DMS153 (cell line): ENCODE measurements around the gene ACTR6.
"Not testable (repeated sequence)": the region's sequence is repeated elsewhere in the genome, so short reads cannot be mapped to it uniquely, and the experiment has no call there.

Experiments
- DNase-seq: peaks from one replicate; lab custom pipeline; 2025; lab: John Stamatoyannopoulos, UW

ACTR6 gene

GRCh38 chr12:100200463-100201181 is at the start of gene ACTR6:
ACTR6 (plus strand) TSS chr12:100200815; CDS start chr12:100200852, 37 bp downstream.
- peak; percentile 94 for DNase-seq

GRCh38 chr12:100151769-100152168 is 48.8 kb upstream of the ACTR6 start:
- no peak for DNase-seq

- DNase-seq = no peak
Observed at GRCh38 chr12:100153131-100153530, 47.5 kb upstream of the ACTR6 start.

- no peak for DNase-seq
Observed at GRCh38 chr12:100154474-100155247, 46.0 kb upstream of the ACTR6 start.

- no peak for DNase-seq
Observed at GRCh38 chr12:100156731-100157426, 43.7 kb upstream of the ACTR6 start.

GRCh38 chr12:100157427-100157821 is 43.2 kb upstream of the ACTR6 start:
- DNase-seq = no peak

- DNase-seq = no peak
Observed at GRCh38 chr12:100158535-100158934, 42.1 kb upstream of the ACTR6 start.

- no peak for DNase-seq
Observed at GRCh38 chr12:100159391-100160104, 41.1 kb upstream of the ACTR6 start.

GRCh38 chr12:100163416-100164152 is 37.0 kb upstream of the ACTR6 start:
- peak; percentile 86 for DNase-seq

GRCh38 chr12:100164153-100164704 is 36.4 kb upstream of the ACTR6 start:
- DNase-seq = no peak

GRCh38 chr12:100165356-100165755 is 35.3 kb upstream of the ACTR6 start:
- no peak for DNase-seq

- no peak for DNase-seq
Observed at GRCh38 chr12:100166232-100166631, 34.4 kb upstream of the ACTR6 start.

- no peak for DNase-seq
Observed at GRCh38 chr12:100168562-100168961, 32.1 kb upstream of the ACTR6 start.

GRCh38 chr12:100169345-100169744 is 31.3 kb upstream of the ACTR6 start:
- DNase-seq = no peak

GRCh38 chr12:100170313-100170858 is 30.2 kb upstream of the ACTR6 start:
- no peak for DNase-seq

GRCh38 chr12:100171248-100171647 is 29.4 kb upstream of the ACTR6 start:
- DNase-seq = no peak

- no peak for DNase-seq
Observed at GRCh38 chr12:100173111-100173510, 27.5 kb upstream of the ACTR6 start.

- DNase-seq = no peak
Observed at GRCh38 chr12:100174495-100174894, 26.1 kb upstream of the ACTR6 start.

GRCh38 chr12:100176493-100176892 is 24.1 kb upstream of the ACTR6 start:
- not testable (repeated sequence) for DNase-seq

- no peak for DNase-seq
Observed at GRCh38 chr12:100179252-100179651, 21.4 kb upstream of the ACTR6 start.
